Activated CD8-positive, alpha-beta memory T cell treated with anti-CD3 and anti-CD28 coated beads for 48 hours (primary cell): ENCODE results near the gene HSPA5.
A peak's percentile ranks its signal among the peaks of the same experiment; 100 is the strongest.
"Not testable (repeated sequence)": the region's sequence is repeated elsewhere in the genome, so short reads cannot be mapped to it uniquely, and the experiment has no call there.

ENCODE experiments used
- DNase-seq, 3 experiments: peaks; one replicate each; pipeline ENCODE4 v3.0.0-alpha.2; 2020; ENCODE audit warnings: low read depth in 2 of 3, low spot score in 2 of 3

HSPA5 gene

GRCh38 chr9:125241000-125241862, at the start of gene HSPA5:
HSPA5 (minus strand) TSS chr9:125241343; CDS start chr9:125241126, 217 bp downstream.
- DNase-seq: peak; percentile 98 to 99 (median 99)

GRCh38 chr9:125286935-125287433, 45.8 kb upstream of the HSPA5 start:
- DNase-seq: not testable (repeated sequence)

GRCh38 chr9:125284855-125285254, 43.7 kb upstream of the HSPA5 start:
- no peak for DNase-seq

GRCh38 chr9:125280945-125281344, 39.8 kb upstream of the HSPA5 start:
- no peak for DNase-seq

- DNase-seq: no peak
These were observed 36.3 kb upstream of the HSPA5 start for GRCh38 chr9:125277411-125277810.

GRCh38 chr9:125276771-125277170, 35.6 kb upstream of the HSPA5 start:
- DNase-seq: no peak

GRCh38 chr9:125272697-125273096, 31.6 kb upstream of the HSPA5 start:
- no peak for DNase-seq

GRCh38 chr9:125271081-125271480, 29.9 kb upstream of the HSPA5 start:
- no peak for DNase-seq

GRCh38 chr9:125269014-125269397, 27.9 kb upstream of the HSPA5 start:
- no peak for DNase-seq

- no peak for DNase-seq
These were observed 27.4 kb upstream of the HSPA5 start for GRCh38 chr9:125268394-125269013.

- DNase-seq: not testable (repeated sequence)
These were observed 22.9 kb upstream of the HSPA5 start for GRCh38 chr9:125264068-125264467.

- DNase-seq: no peak
These were observed 21.3 kb upstream of the HSPA5 start for GRCh38 chr9:125262294-125262991.

GRCh38 chr9:125261501-125262293, 20.6 kb upstream of the HSPA5 start, which contains the start of gene GAPVD1:
GAPVD1 (plus strand) TSS chr9:125261826; CDS start chr9:125298922, 37,096 bp downstream.
- DNase-seq: peak; percentile 65 to 85 (median 79)

- DNase-seq: no peak
These were observed 19.4 kb upstream of the HSPA5 start for GRCh38 chr9:125260561-125260960.

GRCh38 chr9:125258832-125259534, 17.8 kb upstream of the HSPA5 start:
- no peak for DNase-seq

GRCh38 chr9:125258160-125258785, 17.1 kb upstream of the HSPA5 start:
- no peak for DNase-seq

- DNase-seq: no peak
These were observed 14.7 kb upstream of the HSPA5 start for GRCh38 chr9:125255781-125256391.

- DNase-seq: no peak
These were observed 13.1 kb upstream of the HSPA5 start for GRCh38 chr9:125254231-125254630.

- no peak for DNase-seq
These were observed 5.1 kb upstream of the HSPA5 start for GRCh38 chr9:125246261-125246667.
